Endothelial cell of umbilical vein (primary cell): ENCODE data around the gene RABEP2. TPM values are rescaled to one million over a fixed set of nuclear protein-coding genes. Genes with fewer than 3 reads are reported as not detected.

Experiments used
- BruUV-seq: library from RNA; stranded (reverse); fragments of 400-500 nt; replicated peaks from 2 replicates; lab custom pipeline; 2021; lab: Mats Ljungman, UMichigan
- CTCF ChIA-PET: fragments of 300-600, 350-600 bp; sonication (Branson Sonifier 250); formaldehyde crosslinking; loops from one replicate; lab custom pipeline; 2021; ENCODE audit warnings: antibody characterized with exemption, inconsistent platforms; lab: Charles Lee
- POLR2A ChIA-PET: fragments of 300-600, 350-600 bp; sonication (Branson Sonifier 250); formaldehyde crosslinking; loops from one replicate; lab custom pipeline; 2021; ENCODE audit warnings: antibody characterized with exemption, inconsistent platforms; lab: Charles Lee
- DNase-seq: peaks from one replicate; pipeline ENCODE4 v3.0.0-alpha.2; 2011; ENCODE audit warnings: low read depth, low spot score
- FAIRE-seq: peaks from 2 replicates; lab custom pipeline; 2011; peaks lifted over from hg19 to GRCh38; lab: Jason Lieb, UNC
- H2AFZ ChIP-seq: 2 replicates; pipeline ENCODE4 v1.6.0; 2012; ENCODE audit warnings: low read depth, low read length, control low read depth, inconsistent platforms
- H3K27ac ChIP-seq: 2 replicates; pipeline ENCODE4 v1.5.1; 2011; ENCODE audit warnings: low read depth, mild to moderate bottlenecking, control low read depth, low read length, moderate library complexity; ENCODE audit not compliant: insufficient read depth
- H3K27me3 ChIP-seq, 2 experiments: 2 replicates each; pipeline versions ENCODE4 v1.6.0 to v1.6.1; 2011; ENCODE audit warnings: low read length in 2 of 2, mixed read lengths in 1 of 2; ENCODE audit not compliant: control insufficient read depth in 2 of 2, insufficient read depth in 2 of 2
- H3K36me3 ChIP-seq, 2 experiments: 2 replicates in 1 of 2; 3 replicates in 1 of 2; pipeline ENCODE4 v1.5.1; 2011; ENCODE audit warnings: low read length in 2 of 2, mild to moderate bottlenecking in 1 of 2, moderate library complexity in 1 of 2; ENCODE audit not compliant: control insufficient read depth in 2 of 2, insufficient read depth in 2 of 2; ENCODE audit errors: extremely low read depth in 1 of 2
- H3K4me1 ChIP-seq: 3 replicates; pipeline ENCODE4 v1.5.1; 2011; ENCODE audit warnings: mild to moderate bottlenecking, low read length; ENCODE audit not compliant: control insufficient read depth, insufficient read depth; ENCODE audit errors: extremely low read depth
- H3K4me2 ChIP-seq: 2 replicates; pipeline ENCODE4 v1.6.1; 2011; ENCODE audit warnings: low read length, control low read depth, mixed read lengths; ENCODE audit not compliant: insufficient read depth
- H3K4me3 ChIP-seq, 3 experiments: fragments of 200-600 bp in 1 of 3; sonication (generic), shearing (Covaris generic) in 1 of 3; replicated peaks in 1 of 3; 2 replicates each; pipeline ENCODE4 v1.5.1; 2011 to 2016; ENCODE audit warnings: control low read depth in 3 of 3, low read length in 3 of 3, mild to moderate bottlenecking in 2 of 3, inconsistent platforms in 1 of 3, low read depth in 1 of 3, moderate library complexity in 1 of 3; ENCODE audit not compliant: insufficient read depth in 1 of 3
- H3K79me2 ChIP-seq: 2 replicates; pipeline ENCODE4 v1.6.0; 2012; ENCODE audit warnings: low read length, inconsistent platforms; ENCODE audit not compliant: control insufficient read depth, insufficient read depth
- H3K9ac ChIP-seq: replicated peaks from 2 replicates; pipeline ENCODE3; 2011; ENCODE audit warnings: low read length, control low read depth; ENCODE audit not compliant: insufficient read depth; ENCODE audit errors: extremely low read depth
- H3K9me1 ChIP-seq: replicated peaks from 3 replicates; pipeline ENCODE4 v1.6.0; 2011; ENCODE audit warnings: mild to moderate bottlenecking, low read length; ENCODE audit not compliant: control insufficient read depth, insufficient read depth; ENCODE audit errors: extremely low read depth
- H3K9me3 ChIP-seq: replicated peaks from 2 replicates; pipeline ENCODE4 v1.5.1; 2012; ENCODE audit warnings: low read length, inconsistent platforms; ENCODE audit not compliant: control insufficient read depth, insufficient read depth
- H4K20me1 ChIP-seq: replicated peaks from 2 replicates; pipeline ENCODE3; 2011; ENCODE audit warnings: mild to moderate bottlenecking, low read length; ENCODE audit not compliant: control insufficient read depth, insufficient read depth; ENCODE audit errors: extremely low read depth
- CTCF ChIP-seq, 2 donors: IDR thresholded peaks; 1 replicate in 1 of 2; 2 replicates in 1 of 2; pipeline ENCODE4 v1.5.1; 2011; ENCODE audit warnings: low read length in 2 of 2, mild to moderate bottlenecking in 2 of 2, moderate library complexity in 2 of 2, control low read depth in 1 of 2, inconsistent platforms in 1 of 2, low read depth in 1 of 2; ENCODE audit not compliant: insufficient read depth in 1 of 2; ENCODE audit errors: extremely low read depth in 1 of 2
- EZH2 ChIP-seq: IDR thresholded peaks from 2 replicates; pipeline ENCODE4 v1.6.1; 2012; ENCODE audit warnings: borderline replicate concordance, low read depth, mild to moderate bottlenecking, moderate library complexity, low read length, inconsistent platforms; ENCODE audit not compliant: severe bottlenecking
- FOS ChIP-seq: IDR thresholded peaks from 2 replicates; pipeline ENCODE4 v1.6.1; 2011; ENCODE audit warnings: mild to moderate bottlenecking, low read length, moderate library complexity, borderline replicate concordance; ENCODE audit not compliant: insufficient read depth
- GATA2 ChIP-seq: IDR thresholded peaks from 2 replicates; pipeline ENCODE4 v1.7.0; 2011; ENCODE audit warnings: low read depth, mild to moderate bottlenecking, moderate library complexity, mixed read lengths, low read length; ENCODE audit not compliant: insufficient read length, insufficient read depth
- JUN ChIP-seq: IDR thresholded peaks from 2 replicates; pipeline ENCODE4 v1.6.1; 2011; ENCODE audit warnings: borderline replicate concordance, low read depth; ENCODE audit not compliant: insufficient read length, insufficient read depth
- MYC ChIP-seq: IDR thresholded peaks from one replicate; pipeline ENCODE4 v1.6.1; 2011; ENCODE audit warnings: mild to moderate bottlenecking, low read depth, low read length
- POLR2A ChIP-seq: IDR thresholded peaks from 2 replicates; pipeline ENCODE4 v1.6.1; 2012; ENCODE audit warnings: low read depth, mild to moderate bottlenecking, control low read depth, low read length
- POLR2AphosphoS5 ChIP-seq: IDR thresholded peaks from 2 replicates; pipeline ENCODE4 v1.6.1; 2012; ENCODE audit warnings: low read depth, mild to moderate bottlenecking, control low read depth, low read length, moderate library complexity; ENCODE audit not compliant: insufficient read depth
- dilution Hi-C: fragments of 300-500 bp; cut with MboI; formaldehyde crosslinking; loops from one replicate; pipeline ENCODE4 v1.15.0; 2019; ENCODE audit warnings: low sequenced_read_pairs; ENCODE audit not compliant: extremely low pct_ligation_motif_present
- intact Hi-C: fragments of 100-400 bp; cut with micrococcal nuclease; formaldehyde crosslinking; loops from one replicate; pipeline ENCODE4 v1.10.0; 2022
- polyA plus RNA-seq, 4 experiments: library from polyadenylated mRNA; depleted of rRNA in 3 of 4; stranded (reverse) in 3 of 4; unstranded in 1 of 4; fragments of >200 nt; gene quantifications; 2 replicates each; pipeline versions ENCODE4 v1.2.1 to v1.2.3, GENCODE V29; 2011 to 2012; ENCODE audit warnings: missing spikeins in 1 of 4
- total RNA-seq: library from RNA; stranded (reverse); gene quantifications from 2 replicates; pipeline ENCODE4 v1.2.3, GENCODE V29; 2021
- TF ChIP-seq, protein P1 (sequence below): IDR thresholded peaks from 2 replicates; pipeline ENCODE4 v1.6.1; 2011; ENCODE audit not compliant: insufficient read depth, insufficient read length

RABEP2 gene
- total and polyA plus RNA-seq, 2 donors (not counting 3 experiments of a cell fraction or from before 2014, with no cell fraction given) = 25.9 to 37.4 TPM

GRCh38 chr16:28904363-28904762 is 20.7 kb downstream of the RABEP2 start:
- POLR2A ChIA-PET = no interaction called here
- CTCF ChIA-PET = no interaction called here
- TF ChIP-seq FOS (no peak), MYC (no peak), GATA2 (no peak), JUN (no peak), CTCF (IDR thresholded peaks at IDR 0.05; ENCODE audit: extremely low read depth in 1 of 2, insufficient read depth in 1 of 2, low read depth in 1 of 2, low read length in 2 of 2) (no peak), EZH2 (no peak), POLR2A (no peak), POLR2AphosphoS5 (no peak)
- TF ChIP-seq, protein P1, sequence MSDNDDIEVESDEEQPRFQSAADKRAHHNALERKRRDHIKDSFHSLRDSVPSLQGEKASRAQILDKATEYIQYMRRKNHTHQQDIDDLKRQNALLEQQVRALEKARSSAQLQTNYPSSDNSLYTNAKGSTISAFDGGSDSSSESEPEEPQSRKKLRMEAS = no peak
- Histone ChIP-seq H2AFZ (no peak overlapping the region), H3K36me3 (peaks cover 0 to 11% of the 10 kb centered on the region in 2 experiments), H3K9me1 (no peaks in the 10 kb centered on the region), H3K27ac (no peak overlapping the region), H4K20me1 (no peaks in the 10 kb centered on the region), H3K9me3 (no peaks in the 10 kb centered on the region), H3K4me2 (no peak overlapping the region), H3K27me3 (no peaks in the 10 kb centered on the region), H3K4me3 (no peak overlapping the region), H3K9ac (no peak overlapping the region), H3K79me2 (no peaks in the 10 kb centered on the region), H3K4me1 (no peaks in the 10 kb centered on the region)
- dilution Hi-C loops = no loop called here
- intact Hi-C loops = no loop called here
- no peak for DNase-seq
- FAIRE-seq = no peak
- no TSS peak for BruUV-seq
